HEK293T (cell line): ENCODE results near the gene DIPK1C.

Source experiments
- CTCF ChIA-PET: fragments of 350-600 bp; formaldehyde crosslinking; extraction: SDS; loops from one replicate; lab custom pipeline; 2021; ENCODE audit warnings: antibody characterized with exemption, inconsistent platforms; lab: Yijun Ruan, JAX
- POLR2A ChIA-PET: fragments of 350-600 bp; formaldehyde crosslinking; extraction: SDS; loops from one replicate; lab custom pipeline; 2020; ENCODE audit warnings: antibody characterized with exemption, inconsistent platforms; lab: Yijun Ruan, JAX
- DNase-seq: peaks from one replicate; pipeline ENCODE4 v3.0.0; 2012; ENCODE audit warnings: mixed read lengths; ENCODE audit errors: extremely low spot score
- ARNT ChIP-seq: fragments of 450-650 bp; IDR thresholded peaks from 2 replicates; pipeline ENCODE4 v1.6.1; 2017; ENCODE audit warnings: mild to moderate bottlenecking
- BHLHE40 ChIP-seq: fragments of 450-650 bp; IDR thresholded peaks from 2 replicates; pipeline ENCODE4 v1.6.1; 2016; ENCODE audit warnings: mild to moderate bottlenecking, moderate library complexity, borderline replicate concordance
- CTBP1 ChIP-seq: fragments of 450-650 bp; IDR thresholded peaks from 2 replicates; pipeline ENCODE4 v1.6.1; 2016; ENCODE audit warnings: borderline replicate concordance
- ELF4 ChIP-seq: fragments of 450-650 bp; IDR thresholded peaks from 2 replicates; pipeline ENCODE4 v1.6.1; 2017; ENCODE audit warnings: antibody characterized with exemption
- FOXA1 ChIP-seq: fragments of 450-650 bp; IDR thresholded peaks from 2 replicates; pipeline ENCODE4 v1.6.1; 2016; ENCODE audit warnings: mild to moderate bottlenecking
- FOXK2 ChIP-seq: fragments of 450-650 bp; IDR thresholded peaks from 2 replicates; pipeline ENCODE4 v1.6.1; 2016; ENCODE audit warnings: mild to moderate bottlenecking
- FOXM1 ChIP-seq: fragments of 450-650 bp; IDR thresholded peaks from 2 replicates; pipeline ENCODE4 v1.6.1; 2017; ENCODE audit warnings: mild to moderate bottlenecking, borderline replicate concordance
- HDGF ChIP-seq: fragments of 450-650 bp; IDR thresholded peaks from 2 replicates; pipeline ENCODE4 v1.6.1; 2017; ENCODE audit warnings: antibody characterized with exemption, borderline replicate concordance
- L3MBTL2 ChIP-seq: fragments of 450-650 bp; conservative IDR thresholded peaks from 2 replicates; pipeline ENCODE4 v1.6.1; 2016; ENCODE audit warnings: mild to moderate bottlenecking
- LEF1 ChIP-seq: fragments of 450-650 bp; IDR thresholded peaks from 2 replicates; pipeline ENCODE4 v1.6.1; 2017; ENCODE audit warnings: mild to moderate bottlenecking, borderline replicate concordance
- NFRKB ChIP-seq: fragments of 450-650 bp; IDR thresholded peaks from 2 replicates; pipeline ENCODE4 v1.6.1; 2016; ENCODE audit warnings: mild to moderate bottlenecking, moderate library complexity
- SP1 ChIP-seq: fragments of 450-650 bp; IDR thresholded peaks from 2 replicates; pipeline ENCODE4 v1.6.1; 2017
- SUZ12 ChIP-seq: fragments of 450-650 bp; IDR thresholded peaks from 2 replicates; pipeline ENCODE4 v1.6.1; 2016; ENCODE audit warnings: mild to moderate bottlenecking
- TARDBP ChIP-seq: fragments of 450-650 bp; IDR thresholded peaks from 2 replicates; pipeline ENCODE4 v1.6.1; 2016
- ZNF384 ChIP-seq: fragments of 450-650 bp; IDR thresholded peaks from 2 replicates; pipeline ENCODE4 v1.6.1; 2016
- TF ChIP-seq, protein P1 (sequence below): fragments of 450-650 bp; IDR thresholded peaks from 2 replicates; pipeline ENCODE4 v1.6.1; 2016

The DIPK1C gene

GRCh38 chr18:74447404-74448152, 9.5 kb downstream of the DIPK1C start:
- POLR2A ChIA-PET, result no interaction called here
- TF ChIP-seq BHLHE40 (no peak), SUZ12 (no peak), HDGF (no peak), ZNF384 (no peak), SP1 (no peak), FOXA1 (no peak), L3MBTL2 (no peak), NFRKB (no peak), FOXM1 (no peak), ARNT (no peak), TARDBP (no peak), FOXK2 (no peak), LEF1 (no peak), ELF4 (no peak)
- TF ChIP-seq, protein P1, sequence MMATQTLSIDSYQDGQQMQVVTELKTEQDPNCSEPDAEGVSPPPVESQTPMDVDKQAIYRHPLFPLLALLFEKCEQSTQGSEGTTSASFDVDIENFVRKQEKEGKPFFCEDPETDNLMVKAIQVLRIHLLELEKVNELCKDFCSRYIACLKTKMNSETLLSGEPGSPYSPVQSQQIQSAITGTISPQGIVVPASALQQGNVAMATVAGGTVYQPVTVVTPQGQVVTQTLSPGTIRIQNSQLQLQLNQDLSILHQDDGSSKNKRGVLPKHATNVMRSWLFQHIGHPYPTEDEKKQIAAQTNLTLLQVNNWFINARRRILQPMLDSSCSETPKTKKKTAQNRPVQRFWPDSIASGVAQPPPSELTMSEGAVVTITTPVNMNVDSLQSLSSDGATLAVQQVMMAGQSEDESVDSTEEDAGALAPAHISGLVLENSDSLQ, result no peak
- CTCF ChIA-PET, result interaction anchor here (0.9 kb wide), 1 partner anchor 12 kb away, joined by 3 read pairs; no protein-coding TSS in a partner anchor

DNA sequence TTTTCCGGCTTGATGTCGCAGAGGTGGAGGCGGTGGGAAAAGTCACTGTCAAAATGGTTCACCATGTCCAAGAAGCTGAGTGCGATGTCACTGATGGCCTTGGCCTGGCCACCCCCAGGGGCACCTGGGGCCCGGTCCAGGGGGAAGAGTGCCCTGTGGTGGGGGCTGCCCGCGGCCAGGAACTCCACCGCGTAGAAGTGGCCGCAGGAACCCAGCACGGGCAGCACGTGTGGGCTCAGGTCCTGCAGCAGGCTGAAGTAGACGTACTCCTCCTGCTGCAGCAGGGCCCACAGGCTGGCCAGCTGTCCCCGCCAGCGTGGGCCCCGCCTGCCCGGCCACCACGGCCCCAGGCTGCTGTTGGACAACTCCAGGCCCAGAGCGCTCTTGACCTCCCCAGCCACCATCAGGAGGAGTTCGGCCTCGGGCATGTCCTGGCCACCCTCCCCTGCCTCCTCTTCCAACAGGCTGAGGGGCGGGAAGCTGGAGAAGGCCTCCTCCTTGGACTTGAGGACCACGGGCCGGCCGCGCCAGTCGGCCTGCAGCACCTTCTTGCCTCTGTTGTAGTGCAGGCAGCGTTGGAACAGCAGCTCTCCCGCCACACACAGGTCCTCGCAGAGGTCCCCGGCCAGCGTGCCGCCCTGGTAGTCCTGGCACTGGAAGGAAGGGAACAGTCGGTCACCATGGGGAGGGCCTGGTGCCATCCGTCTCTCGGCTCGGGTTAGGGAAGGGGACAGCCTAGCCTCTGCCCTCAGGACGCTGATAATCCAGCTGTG, 10.3 kb downstream of the DIPK1C start:
- TF ChIP-seq TARDBP, result no peak
- TF ChIP-seq BHLHE40, result no peak
- no peak for TF ChIP-seq SP1
- no peak for TF ChIP-seq ZNF384
- TF ChIP-seq ARNT, result no peak
- TF ChIP-seq, protein P1, result no peak
- no peak for TF ChIP-seq FOXK2
- TF ChIP-seq NFRKB, result no peak
- no peak for TF ChIP-seq ELF4
- DNase-seq, result no peak
- CTCF ChIA-PET, result no interaction called here
- POLR2A ChIA-PET, result no interaction called here

More at GRCh38 chr18:74447404-74448152, 9.5 kb downstream of the DIPK1C start:
- no peak for DNase-seq

GRCh38 chr18:74446178-74446577, 10.9 kb downstream of the DIPK1C start:
- ChIA-PET POLR2A (no interaction called here), CTCF (no interaction called here)
- no peak for DNase-seq
- TF ChIP-seq FOXA1 (no peak), SP1 (no peak), FOXM1 (no peak), ELF4 (no peak), HDGF (no peak), L3MBTL2 (no peak), LEF1 (no peak), TARDBP (no peak), CTBP1 (no peak), NFRKB (no peak), FOXK2 (no peak), ZNF384 (no peak), SUZ12 (no peak)
- TF ChIP-seq, protein P1, result no peak

- POLR2A ChIA-PET, result no interaction called here
- TF ChIP-seq NFRKB (no peak), TARDBP (no peak), L3MBTL2 (no peak), BHLHE40 (no peak), CTBP1 (no peak), ARNT (no peak), FOXK2 (no peak), LEF1 (no peak), SP1 (no peak), SUZ12 (no peak), FOXA1 (no peak), HDGF (no peak)
- TF ChIP-seq, protein P1, result no peak
- DNase-seq, result no peak
- CTCF ChIA-PET, result no interaction called here
Measured at GRCh38 chr18:74445585-74445984, 11.5 kb downstream of the DIPK1C start.

- DNase-seq, result no peak
- TF ChIP-seq ZNF384 (no peak), SUZ12 (no peak), CTBP1 (no peak), SP1 (no peak), TARDBP (no peak), FOXM1 (no peak), L3MBTL2 (no peak), NFRKB (no peak), FOXA1 (no peak), ARNT (no peak), FOXK2 (no peak), HDGF (no peak), BHLHE40 (no peak), ELF4 (no peak), LEF1 (no peak)
- TF ChIP-seq, protein P1, result no peak
- ChIA-PET CTCF (no interaction called here), POLR2A (no interaction called here)
Measured at GRCh38 chr18:74444104-74444503, 13.0 kb downstream of the DIPK1C start.
